Hepatocyte (in vitro differentiated cells): Measurements from ENCODE around the gene NDUFS6.

Experiments used
- EZH2 ChIP-seq: fragments of 200-600 bp; sonication (generic); IDR thresholded peaks from 2 replicates; pipeline ENCODE4 v1.6.1; 2016; ENCODE audit warnings: antibody characterized with exemption, mild to moderate bottlenecking, borderline replicate concordance
- TF ChIP-seq, protein P1 (sequence below): fragments of 200-600 bp; sonication (generic); IDR thresholded peaks from 2 replicates; pipeline ENCODE4 v1.5.1; 2016; ENCODE audit warnings: antibody characterized with exemption, mild to moderate bottlenecking; ENCODE audit not compliant: poor library complexity

GRCh38 chr5:1788828-1789227 is 12.4 kb upstream of the NDUFS6 start:
- TF ChIP-seq, protein P1, sequence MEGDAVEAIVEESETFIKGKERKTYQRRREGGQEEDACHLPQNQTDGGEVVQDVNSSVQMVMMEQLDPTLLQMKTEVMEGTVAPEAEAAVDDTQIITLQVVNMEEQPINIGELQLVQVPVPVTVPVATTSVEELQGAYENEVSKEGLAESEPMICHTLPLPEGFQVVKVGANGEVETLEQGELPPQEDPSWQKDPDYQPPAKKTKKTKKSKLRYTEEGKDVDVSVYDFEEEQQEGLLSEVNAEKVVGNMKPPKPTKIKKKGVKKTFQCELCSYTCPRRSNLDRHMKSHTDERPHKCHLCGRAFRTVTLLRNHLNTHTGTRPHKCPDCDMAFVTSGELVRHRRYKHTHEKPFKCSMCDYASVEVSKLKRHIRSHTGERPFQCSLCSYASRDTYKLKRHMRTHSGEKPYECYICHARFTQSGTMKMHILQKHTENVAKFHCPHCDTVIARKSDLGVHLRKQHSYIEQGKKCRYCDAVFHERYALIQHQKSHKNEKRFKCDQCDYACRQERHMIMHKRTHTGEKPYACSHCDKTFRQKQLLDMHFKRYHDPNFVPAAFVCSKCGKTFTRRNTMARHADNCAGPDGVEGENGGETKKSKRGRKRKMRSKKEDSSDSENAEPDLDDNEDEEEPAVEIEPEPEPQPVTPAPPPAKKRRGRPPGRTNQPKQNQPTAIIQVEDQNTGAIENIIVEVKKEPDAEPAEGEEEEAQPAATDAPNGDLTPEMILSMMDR = no peak
- TF ChIP-seq EZH2 = no peak
